GM13976 (cell line): ENCODE results near the gene TNFRSF19.

ENCODE experiments used
- DNase-seq: peaks from one replicate; pipeline ENCODE4 v3.0.0; 2012; ENCODE audit warnings: low spot score
- CTCF ChIP-seq: IDR thresholded peaks from 2 replicates; pipeline ENCODE4 v1.5.1; 2012; ENCODE audit warnings: borderline replicate concordance, mild to moderate bottlenecking; ENCODE audit not compliant: insufficient read depth; ENCODE audit errors: extremely low read depth, missing control alignments, control extremely low read depth
- in situ Hi-C: fragments of 300-500 bp; cut with MboI; formaldehyde crosslinking; loops from one replicate; pipeline ENCODE4 v1.12.0; 2022; ENCODE audit warnings: low sequenced_read_pairs, mixed read lengths, inconsistent platforms; ENCODE audit not compliant: unreplicated experiment

The TNFRSF19 gene

GRCh38 chr13:23628765-23629565 is 58.8 kb downstream of the TNFRSF19 start:
- in situ Hi-C loops = no loop called here
- no peak for DNase-seq
- TF ChIP-seq CTCF = no peak

GRCh38 chr13:23629566-23630272 is 59.5 kb downstream of the TNFRSF19 start:
- in situ Hi-C loops = no loop called here
- TF ChIP-seq CTCF = no peak
- DNase-seq = no peak

- in situ Hi-C loops = no loop called here
- no peak for DNase-seq
These were observed 60.3 kb downstream of the TNFRSF19 start for GRCh38 chr13:23630349-23631093.

GRCh38 chr13:23631311-23632047 is 61.3 kb downstream of the TNFRSF19 start:
- in situ Hi-C loops = no loop called here
- DNase-seq = no peak
- no peak for TF ChIP-seq CTCF

More at GRCh38 chr13:23630349-23631093, 60.3 kb downstream of the TNFRSF19 start:
- no peak for TF ChIP-seq CTCF

GRCh38 chr13:23632048-23632582 is 61.9 kb downstream of the TNFRSF19 start:
- DNase-seq = no peak
- no peak for TF ChIP-seq CTCF
- in situ Hi-C loops = no loop called here
